Stomach (tissue), 9 donors: Measurements from ENCODE around the gene SPO11. TPM values are rescaled to one million over a fixed set of nuclear protein-coding genes. Genes with fewer than 3 reads are reported as not detected.
A peak's percentile ranks its signal among the peaks of the same experiment; 100 is the strongest.

Experiments
- DNase-seq, 2 donors: peaks; one replicate each; pipeline versions ENCODE4 v3.0.0 to v3.0.0-alpha.2; 2013 to 2019
- H3K27ac ChIP-seq, 5 donors: fragments of 200-600 bp in 4 of 5; sonication (generic) in 4 of 5; one replicate each; pipeline ENCODE4 v1.5.1; 2013 to 2019; ENCODE audit warnings: mild to moderate bottlenecking in 1 of 5, moderate library complexity in 1 of 5
- H3K27me3 ChIP-seq, 3 donors: fragments of 200-600 bp; sonication (generic); one replicate each; pipeline ENCODE4 v1.5.1; 2017 to 2019; ENCODE audit warnings: mixed run types in 1 of 3
- H3K36me3 ChIP-seq, 4 donors: fragments of 200-600 bp; sonication (generic); 1 replicate in 3 of 4; 2 replicates in 1 of 4; pipeline ENCODE4 v1.5.1; 2016 to 2019
- H3K4me1 ChIP-seq, 4 donors: fragments of 200-600 bp; sonication (generic); one replicate each; pipeline ENCODE4 v1.5.1; 2016 to 2019
- H3K4me3 ChIP-seq, 4 donors: fragments of 200-600 bp; sonication (generic) in 3 of 4; one replicate each; pipeline ENCODE4 v1.5.1; 2016 to 2019; ENCODE audit warnings: mild to moderate bottlenecking in 1 of 4
- H3K9me3 ChIP-seq, 4 donors: fragments of 200-600 bp; sonication (generic); one replicate each; pipeline ENCODE4 v1.5.1; 2016 to 2019
- EP300 ChIP-seq: sonication (generic); formaldehyde crosslinking; IDR thresholded peaks from one replicate; pipeline ENCODE4 v1.6.1; 2017; ENCODE audit warnings: antibody characterized with exemption
- POLR2A ChIP-seq, 4 donors: fragments of 450-650 bp; IDR thresholded peaks; one replicate each; pipeline ENCODE4 v1.6.1; 2016; ENCODE audit warnings: antibody characterized with exemption in 4 of 4, control low read depth in 2 of 4, mild to moderate bottlenecking in 1 of 4, moderate library complexity in 1 of 4
- POLR2AphosphoS5 ChIP-seq, 3 donors: sonication (generic); formaldehyde crosslinking; IDR thresholded peaks; one replicate each; pipeline ENCODE4 v1.6.1; 2016; ENCODE audit warnings: antibody characterized with exemption in 3 of 3
- WGBS, 5 donors: extraction: QIAGEN DNeasy Blood & Tissue Kit in 3 of 5; methylation state at CpG; one replicate each; pipeline versions ENCODE4 v1.1.5 to v1.1.7; 2013 to 2018; 5-methylcytosine and 5-hydroxymethylcytosine counted together
- intact Hi-C: fragments of 100-400 bp; cut with DNase I; formaldehyde crosslinking; loops from one replicate; pipeline ENCODE4 v1.15.1; 2023; ENCODE audit warnings: low total_unique reads
- polyA plus RNA-seq, 3 donors: library from polyadenylated mRNA; stranded (reverse); fragments of 200-250 nt; gene quantifications; one replicate each; pipeline ENCODE4 v1.2.3, GENCODE V29; 2013
- total RNA-seq, 5 donors: library from RNA; depleted of rRNA; stranded (reverse); fragments of >200 nt; gene quantifications; one replicate each; pipeline versions ENCODE4 v1.1.0 to v1.2.3, GENCODE V29; 2014 to 2016
- TF ChIP-seq, protein P1 (sequence below), 7 experiments: fragments of 450-650 bp in 4 of 7; fragments of 200-600 bp in 3 of 7; sonication (generic) in 3 of 7; IDR thresholded peaks; one replicate each; pipeline ENCODE4 v1.5.1; 2016 to 2019; ENCODE audit warnings: antibody characterized with exemption in 7 of 7, control low read depth in 2 of 7, mild to moderate bottlenecking in 1 of 7
- donor health status: healthy with polysubstance abuse.
- donor health status: Bipolar disorder and iron deficiency.
- donor health status: healthy.

SPO11 gene
- total and polyA plus RNA-seq, 8 donors = not detected

DNA sequence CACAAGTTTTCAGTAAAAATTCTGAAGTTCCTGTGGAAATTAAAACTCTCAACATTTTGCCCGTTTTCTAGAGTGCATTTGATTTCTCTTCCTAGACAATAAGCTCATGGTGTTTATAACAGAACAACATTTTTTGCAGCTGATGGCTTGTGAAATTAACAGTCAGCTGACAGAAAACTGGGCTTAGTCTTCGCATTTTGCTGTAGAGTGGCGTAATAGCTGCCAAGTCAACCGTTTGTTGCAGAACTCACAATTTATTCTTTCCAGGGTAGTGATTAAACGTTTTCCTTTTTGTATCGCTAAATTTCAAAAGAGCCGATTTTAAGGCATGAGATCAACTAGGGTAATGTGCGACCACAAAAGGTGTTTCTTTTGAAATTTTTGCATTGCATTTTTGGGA is 1.4 kb downstream of the SPO11 start:
- Histone ChIP-seq H3K4me3 (no peak overlapping the region), H3K27ac (no peak overlapping the region), H3K27me3 (peaks cover 0 to 72% (median 17%) of the 10 kb centered on the region in 3 donors), H3K4me1 (no peaks in the 10 kb centered on the region), H3K9me3 (no peaks in the 10 kb centered on the region), H3K36me3 (no peaks in the 10 kb centered on the region)
- no peak for DNase-seq
- WGBS, 5 donors = 61 to 73% (median 63%) methylated on average over 8 of the region's 8 CpGs
- intact Hi-C loops = no loop called here
- TF ChIP-seq EP300 (no peak), POLR2AphosphoS5 (IDR thresholded peaks at IDR 0.05) (no peak), POLR2A (IDR thresholded peaks at IDR 0.05) (no peak)
- TF ChIP-seq, protein P1, sequence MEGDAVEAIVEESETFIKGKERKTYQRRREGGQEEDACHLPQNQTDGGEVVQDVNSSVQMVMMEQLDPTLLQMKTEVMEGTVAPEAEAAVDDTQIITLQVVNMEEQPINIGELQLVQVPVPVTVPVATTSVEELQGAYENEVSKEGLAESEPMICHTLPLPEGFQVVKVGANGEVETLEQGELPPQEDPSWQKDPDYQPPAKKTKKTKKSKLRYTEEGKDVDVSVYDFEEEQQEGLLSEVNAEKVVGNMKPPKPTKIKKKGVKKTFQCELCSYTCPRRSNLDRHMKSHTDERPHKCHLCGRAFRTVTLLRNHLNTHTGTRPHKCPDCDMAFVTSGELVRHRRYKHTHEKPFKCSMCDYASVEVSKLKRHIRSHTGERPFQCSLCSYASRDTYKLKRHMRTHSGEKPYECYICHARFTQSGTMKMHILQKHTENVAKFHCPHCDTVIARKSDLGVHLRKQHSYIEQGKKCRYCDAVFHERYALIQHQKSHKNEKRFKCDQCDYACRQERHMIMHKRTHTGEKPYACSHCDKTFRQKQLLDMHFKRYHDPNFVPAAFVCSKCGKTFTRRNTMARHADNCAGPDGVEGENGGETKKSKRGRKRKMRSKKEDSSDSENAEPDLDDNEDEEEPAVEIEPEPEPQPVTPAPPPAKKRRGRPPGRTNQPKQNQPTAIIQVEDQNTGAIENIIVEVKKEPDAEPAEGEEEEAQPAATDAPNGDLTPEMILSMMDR (IDR thresholded peaks at IDR 0.05) = no peak

DNA sequence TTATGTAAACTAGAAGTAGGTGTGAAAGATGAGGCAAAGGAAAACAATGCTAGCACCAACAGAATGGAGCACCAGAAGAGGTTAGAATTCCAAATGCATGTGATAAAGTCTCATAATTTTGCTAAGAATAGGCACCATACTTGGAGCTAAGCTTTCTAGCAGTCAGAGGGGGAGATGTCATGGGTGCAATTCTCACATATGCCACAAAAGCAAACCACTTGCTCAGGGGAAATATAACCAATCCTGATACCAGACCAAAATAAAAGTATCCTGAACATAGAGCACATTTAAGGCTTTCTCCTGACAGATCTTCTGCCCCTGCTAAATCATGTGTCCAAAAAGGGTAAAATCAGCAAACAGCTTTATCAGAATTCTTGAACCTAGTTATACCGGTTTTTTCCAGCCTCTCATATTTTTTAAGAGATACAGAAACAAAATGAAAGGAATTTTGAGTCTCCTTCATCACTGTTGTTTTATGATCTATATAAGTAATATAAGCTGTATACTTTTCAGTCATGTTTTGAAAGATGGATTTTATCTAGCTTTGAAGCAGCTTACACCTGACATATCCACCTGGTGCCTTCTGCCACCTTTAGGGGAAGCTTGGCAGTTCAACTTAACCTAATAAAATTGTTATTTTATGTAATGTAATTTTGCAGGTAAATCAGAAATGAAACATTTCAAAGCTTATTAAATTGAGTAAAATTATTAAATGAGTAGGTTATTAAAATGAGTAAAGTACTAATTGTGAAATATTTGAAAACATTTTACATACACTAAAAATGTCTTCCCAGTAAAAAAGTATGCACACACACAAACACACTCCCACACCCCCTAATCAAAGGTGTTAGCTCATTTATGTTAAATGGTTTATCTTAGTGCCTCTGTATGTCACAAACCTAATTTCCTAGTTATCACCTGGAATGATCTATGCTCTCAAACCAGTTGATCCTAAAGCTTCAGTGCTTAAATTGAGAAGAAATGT is 2.8 kb downstream of the SPO11 start:
- Histone ChIP-seq H3K27ac (no peak overlapping the region), H3K4me3 (no peak overlapping the region), H3K9me3 (no peaks in the 10 kb centered on the region), H3K27me3 (peaks cover 0 to 65% (median 21%) of the 10 kb centered on the region in 3 donors), H3K36me3 (no peaks in the 10 kb centered on the region), H3K4me1 (no peaks in the 10 kb centered on the region)
- WGBS, 5 donors = 13 to 49% (median 30%) methylated on average over 1 of the region's 1 CpG
- intact Hi-C loops = no loop called here
- no peak for TF ChIP-seq POLR2AphosphoS5 (IDR thresholded peaks at IDR 0.05)
- TF ChIP-seq, protein P1 (IDR thresholded peaks at IDR 0.05) = peak in 2 of 7 experiments; percentile 9 to 21
- DNase-seq = peak in 1 of 2 donors; percentile 41

DNA sequence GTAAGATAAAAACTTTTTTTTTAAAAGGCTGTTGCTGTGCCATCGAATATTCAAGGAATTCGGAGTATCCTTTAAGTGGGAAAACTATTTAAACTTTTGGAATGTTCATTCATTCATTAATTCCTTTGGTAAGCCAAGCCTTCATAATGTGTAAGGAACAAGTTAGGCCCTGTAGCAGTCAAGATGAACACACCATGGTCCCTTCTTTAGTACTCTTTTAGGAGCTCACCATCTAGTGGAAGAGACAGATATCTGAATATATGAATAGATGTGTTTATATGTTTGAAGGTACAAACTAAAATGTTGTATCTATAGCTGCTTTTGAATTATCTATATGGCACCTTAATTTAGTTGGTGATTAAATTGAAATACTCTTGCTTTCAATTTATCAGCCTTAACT is 5.8 kb downstream of the SPO11 start:
- WGBS, 5 donors = 66 to 83% (median 82%) methylated on average over 2 of the region's 2 CpGs
- no peaks in the 10 kb centered on the region for H3K4me1 ChIP-seq
- intact Hi-C loops = no loop called here
- no peak overlapping the region for H3K4me3 ChIP-seq
- H3K27me3 ChIP-seq = peaks cover 0 to 62% (median 17%) of the 10 kb centered on the region in 3 donors
- TF ChIP-seq EP300 = no peak
- TF ChIP-seq POLR2A (IDR thresholded peaks at IDR 0.05) = no peak
- TF ChIP-seq POLR2AphosphoS5 (IDR thresholded peaks at IDR 0.05) = no peak
- TF ChIP-seq, protein P1 (IDR thresholded peaks at IDR 0.05) = no peak
- no peaks in the 10 kb centered on the region for H3K9me3 ChIP-seq
- DNase-seq = peak in 1 of 2 donors; percentile 30
- no peaks in the 10 kb centered on the region for H3K36me3 ChIP-seq
- no peak overlapping the region for H3K27ac ChIP-seq

DNA sequence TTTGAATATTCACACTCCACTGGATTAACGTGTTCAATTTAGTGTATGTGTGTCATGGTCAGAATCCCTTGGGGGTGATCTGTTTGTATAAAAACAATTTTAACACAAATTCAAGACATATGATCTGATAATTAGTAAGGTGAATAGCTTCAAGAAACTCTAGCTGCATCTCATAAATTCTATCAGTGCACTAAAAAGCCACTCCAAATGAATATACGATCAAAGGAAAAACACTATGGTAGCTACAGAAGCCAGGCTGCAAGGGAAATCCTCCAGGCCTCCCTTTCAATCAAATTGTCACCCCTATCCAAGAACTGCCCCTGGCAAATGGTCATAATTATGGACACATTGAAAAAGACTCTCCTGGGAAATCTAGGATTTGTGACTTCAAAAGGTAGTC is 12.1 kb downstream of the SPO11 start:
- Histone ChIP-seq H3K27ac (no peak overlapping the region), H3K27me3 (peaks cover 0 to 29% (median 5%) of the 10 kb centered on the region in 3 donors)
- WGBS, 5 donors = 62 to 88% (median 83%) methylated on average over 2 of the region's 2 CpGs

More for the DNA sequence above, 12.1 kb downstream of the SPO11 start:
- Histone ChIP-seq H3K9me3 (no peaks in the 10 kb centered on the region), H3K36me3 (no peaks in the 10 kb centered on the region), H3K4me3 (no peak overlapping the region), H3K4me1 (no peaks in the 10 kb centered on the region)
- intact Hi-C loops = no loop called here
- DNase-seq = no peak
- no peak for TF ChIP-seq EP300
- TF ChIP-seq POLR2A (IDR thresholded peaks at IDR 0.05) = no peak
- TF ChIP-seq, protein P1 (IDR thresholded peaks at IDR 0.05) = no peak
- no peak for TF ChIP-seq POLR2AphosphoS5 (IDR thresholded peaks at IDR 0.05)
